ENCODE data around the gene PDE11A.

PDE11A gene

GRCh38 chr2:177595126-177595845, 477.3 kb downstream of the PDE11A start:
- no peak for DNase-seq (ENCODE audit: low read depth)

GRCh38 chr2:177593402-177593801, 479.2 kb downstream of the PDE11A start:
- DNase-seq (ENCODE audit: low read depth): no peak

- DNase-seq (ENCODE audit: low read depth): no peak
Measured at GRCh38 chr2:177592945-177593344, 479.6 kb downstream of the PDE11A start.

GRCh38 chr2:177592397-177592796, 480.2 kb downstream of the PDE11A start:
- DNase-seq (ENCODE audit: low read depth): no peak

- DNase-seq (ENCODE audit: low read depth): no peak
Measured at GRCh38 chr2:177589186-177589585, 483.4 kb downstream of the PDE11A start.

GRCh38 chr2:177588671-177589070, 483.9 kb downstream of the PDE11A start:
- no peak for DNase-seq (ENCODE audit: low read depth)

GRCh38 chr2:177587371-177587770, 485.2 kb downstream of the PDE11A start:
- DNase-seq (ENCODE audit: low read depth): no peak

- DNase-seq (ENCODE audit: low read depth): no peak
Measured at GRCh38 chr2:177586154-177586553, 486.4 kb downstream of the PDE11A start.

- DNase-seq (ENCODE audit: low read depth): no peak
Measured at GRCh38 chr2:177585234-177585863, 487.2 kb downstream of the PDE11A start.

- DNase-seq (ENCODE audit: low read depth): no peak
Measured at GRCh38 chr2:177584030-177584692, 488.4 kb downstream of the PDE11A start.

GRCh38 chr2:177582000-177582399, 490.6 kb downstream of the PDE11A start:
- DNase-seq (ENCODE audit: low read depth): no peak

GRCh38 chr2:177579486-177580036, 493.0 kb downstream of the PDE11A start:
- no peak for DNase-seq (ENCODE audit: low read depth)

GRCh38 chr2:177578454-177578853, 494.1 kb downstream of the PDE11A start:
- DNase-seq (ENCODE audit: low read depth): no peak

- DNase-seq (ENCODE audit: low read depth): no peak
Measured at GRCh38 chr2:177577075-177577474, 495.5 kb downstream of the PDE11A start.

GRCh38 chr2:177575358-177575757, 497.2 kb downstream of the PDE11A start:
- no peak for DNase-seq (ENCODE audit: low read depth)

- no peak for DNase-seq (ENCODE audit: low read depth)
Measured at GRCh38 chr2:177574356-177574755, 498.2 kb downstream of the PDE11A start.

All from stimulated activated CD4-positive, alpha-beta T cell treated with anti-CD3 and anti-CD28 coated beads, Interleukin-2, amount 100 ng/mL, for 4 hours (primary cell).